ENCODE data around the gene HSPBAP1.

DNA sequence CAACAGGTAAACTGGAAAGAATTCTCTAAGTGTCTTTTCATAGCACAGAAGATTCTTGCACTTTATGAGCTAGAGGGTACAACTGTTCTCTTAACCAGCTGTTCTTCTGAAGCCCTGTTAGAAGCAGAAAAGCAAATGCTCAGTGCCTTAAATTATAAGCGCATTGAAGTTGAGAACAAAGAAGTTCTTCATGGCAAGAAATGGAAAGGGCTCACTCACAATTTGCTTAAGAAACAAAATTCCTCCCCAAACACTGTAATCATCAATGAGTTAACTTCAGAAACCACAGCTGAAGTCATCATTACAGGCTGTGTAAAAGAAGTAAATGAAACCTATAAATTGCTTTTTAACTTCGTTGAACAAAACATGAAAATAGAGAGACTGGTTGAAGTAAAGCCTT is 93.4 kb downstream of the HSPBAP1 start:
- TF ChIP-seq, protein P1, sequence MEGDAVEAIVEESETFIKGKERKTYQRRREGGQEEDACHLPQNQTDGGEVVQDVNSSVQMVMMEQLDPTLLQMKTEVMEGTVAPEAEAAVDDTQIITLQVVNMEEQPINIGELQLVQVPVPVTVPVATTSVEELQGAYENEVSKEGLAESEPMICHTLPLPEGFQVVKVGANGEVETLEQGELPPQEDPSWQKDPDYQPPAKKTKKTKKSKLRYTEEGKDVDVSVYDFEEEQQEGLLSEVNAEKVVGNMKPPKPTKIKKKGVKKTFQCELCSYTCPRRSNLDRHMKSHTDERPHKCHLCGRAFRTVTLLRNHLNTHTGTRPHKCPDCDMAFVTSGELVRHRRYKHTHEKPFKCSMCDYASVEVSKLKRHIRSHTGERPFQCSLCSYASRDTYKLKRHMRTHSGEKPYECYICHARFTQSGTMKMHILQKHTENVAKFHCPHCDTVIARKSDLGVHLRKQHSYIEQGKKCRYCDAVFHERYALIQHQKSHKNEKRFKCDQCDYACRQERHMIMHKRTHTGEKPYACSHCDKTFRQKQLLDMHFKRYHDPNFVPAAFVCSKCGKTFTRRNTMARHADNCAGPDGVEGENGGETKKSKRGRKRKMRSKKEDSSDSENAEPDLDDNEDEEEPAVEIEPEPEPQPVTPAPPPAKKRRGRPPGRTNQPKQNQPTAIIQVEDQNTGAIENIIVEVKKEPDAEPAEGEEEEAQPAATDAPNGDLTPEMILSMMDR (IDR thresholded peaks at IDR 0.05), result no peak
- no peak for TF ChIP-seq POLR2A (IDR thresholded peaks at IDR 0.05)
- no peak for TF ChIP-seq EP300 (IDR thresholded peaks at IDR 0.05)

All from tibial nerve (tissue), 4 donors.